ENCODE data around the gene DNAH7.

- no peak for TF ChIP-seq CTCF (IDR thresholded peaks at IDR 0.05)
- no peak for TF ChIP-seq EP300 (IDR thresholded peaks at IDR 0.05)
These were observed 106.8 kb downstream of the DNAH7 start for GRCh38 chr2:195961873-195962272.

Measured in ovary (tissue), 3 donors.